ENCODE results near the gene MAP4K3.

MAP4K3 gene

GRCh38 chr2:39217192-39217550 lies 219.9 kb downstream of the MAP4K3 start:
- TF ChIP-seq CTCF (IDR thresholded peaks at IDR 0.05; ENCODE audit: extremely low read depth, missing control alignments), result no peak
- DNase-seq (ENCODE audit: low spot score), result no peak

GRCh38 chr2:39216346-39217191 lies 220.5 kb downstream of the MAP4K3 start:
- no peak for TF ChIP-seq CTCF (IDR thresholded peaks at IDR 0.05; ENCODE audit: extremely low read depth, missing control alignments)
- peak; percentile 13 for DNase-seq (ENCODE audit: low spot score)

GRCh38 chr2:39215545-39215944 lies 221.5 kb downstream of the MAP4K3 start:
- TF ChIP-seq CTCF (IDR thresholded peaks at IDR 0.05; ENCODE audit: extremely low read depth, missing control alignments), result no peak
- DNase-seq (ENCODE audit: low spot score), result no peak

- TF ChIP-seq CTCF (IDR thresholded peaks at IDR 0.05; ENCODE audit: extremely low read depth, missing control alignments), result no peak
- no peak for DNase-seq (ENCODE audit: low spot score)
These were observed 224.1 kb downstream of the MAP4K3 start for GRCh38 chr2:39213015-39213414.

- no peak for DNase-seq (ENCODE audit: low spot score)
- TF ChIP-seq CTCF (IDR thresholded peaks at IDR 0.05; ENCODE audit: extremely low read depth, missing control alignments), result no peak
These were observed 226.2 kb downstream of the MAP4K3 start for GRCh38 chr2:39210846-39211245.

GRCh38 chr2:39203382-39203781 lies 233.7 kb downstream of the MAP4K3 start:
- TF ChIP-seq CTCF (IDR thresholded peaks at IDR 0.05; ENCODE audit: extremely low read depth, missing control alignments), result no peak
- no peak for DNase-seq (ENCODE audit: low spot score)

- TF ChIP-seq CTCF (IDR thresholded peaks at IDR 0.05; ENCODE audit: extremely low read depth, missing control alignments), result no peak
- no peak for DNase-seq (ENCODE audit: low spot score)
These were observed 234.3 kb downstream of the MAP4K3 start for GRCh38 chr2:39202639-39203369.

Measured in GM20000 (cell line).